ENCODE measurements around the gene TCF20. TPM values are rescaled to one million over a fixed set of nuclear protein-coding genes. Genes with fewer than 3 reads are reported as not detected.

TCF20 gene
- polyA plus RNA-seq, 3 donors: 0.67 to 11.1 (median 0.99) TPM

DNA sequence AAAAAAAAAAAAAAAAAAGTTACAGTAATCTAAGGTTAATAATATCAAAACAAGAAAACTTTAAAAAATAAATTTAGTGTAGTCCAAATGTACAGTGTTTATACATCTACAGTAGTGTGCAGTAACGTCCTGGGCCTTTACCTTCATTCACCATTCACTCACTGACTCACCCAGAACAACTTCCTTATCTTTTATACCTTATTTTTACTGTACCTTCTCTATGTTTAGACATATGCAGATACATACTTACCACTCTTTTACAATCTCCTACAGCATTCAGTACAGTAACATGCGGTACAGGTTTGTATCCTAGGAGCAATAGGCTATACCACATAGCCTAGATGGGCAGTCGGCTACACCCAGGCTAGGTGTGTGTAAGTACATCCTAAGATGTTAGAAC is 38.5 kb downstream of the TCF20 start:
- no peak overlapping the region for H3K4me3 Mint-ChIP-seq
- Histone ChIP-seq H4K20me1 (ENCODE audit: insufficient read depth, low read length) (peaks cover 99% of the 10 kb centered on the region), H3K79me2 (ENCODE audit: insufficient read depth, low read length) (peaks cover 88% of the 10 kb centered on the region), H3K4me1 (ENCODE audit: control insufficient read depth in 1 of 2, insufficient read depth in 2 of 2, low read length in 2 of 2) (peaks cover 13 to 14% of the 10 kb centered on the region in 2 donors), H3K4me2 (replicated peaks; ENCODE audit: extremely low read depth, low read length, poor library complexity, severe bottlenecking) (no peak overlapping the region), H3K36me3 (replicated peaks in 1 of 2; ENCODE audit: control insufficient read depth in 1 of 2, insufficient read depth in 2 of 2, low read length in 2 of 2) (no peaks in the 10 kb centered on the region), H3K9me3 (replicated peaks in 1 of 2; ENCODE audit: control insufficient read depth in 1 of 2, insufficient read depth in 1 of 2, low read length in 2 of 2) (no peaks in the 10 kb centered on the region), H3K27ac (ENCODE audit: low read depth in 1 of 2, low read length in 2 of 2) (no peak overlapping the region), H3K9ac (ENCODE audit: insufficient read depth, low read length, poor library complexity, severe bottlenecking) (no peak overlapping the region), H3K4me3 (replicated peaks in 1 of 3; ENCODE audit: low read depth in 2 of 3, low read length in 3 of 3) (no peak overlapping the region), H2AFZ (ENCODE audit: insufficient read depth, low read depth, low read length, poor library complexity, severe bottlenecking) (no peak overlapping the region), H3K27me3 (ENCODE audit: control insufficient read depth in 2 of 2, insufficient read depth in 2 of 2, low read length in 2 of 2) (no peaks in the 10 kb centered on the region)
- H3K27ac Mint-ChIP-seq: no peak overlapping the region
- DNase-seq: no peak
- intact Hi-C loops (cut with micrococcal nuclease): no loop called here
- H3K27me3 Mint-ChIP-seq (ENCODE audit: low read depth in 3 of 3): peaks cover 0 to 2% (median 0%) of the 10 kb centered on the region in 3 donors
- TF ChIP-seq, protein P1, sequence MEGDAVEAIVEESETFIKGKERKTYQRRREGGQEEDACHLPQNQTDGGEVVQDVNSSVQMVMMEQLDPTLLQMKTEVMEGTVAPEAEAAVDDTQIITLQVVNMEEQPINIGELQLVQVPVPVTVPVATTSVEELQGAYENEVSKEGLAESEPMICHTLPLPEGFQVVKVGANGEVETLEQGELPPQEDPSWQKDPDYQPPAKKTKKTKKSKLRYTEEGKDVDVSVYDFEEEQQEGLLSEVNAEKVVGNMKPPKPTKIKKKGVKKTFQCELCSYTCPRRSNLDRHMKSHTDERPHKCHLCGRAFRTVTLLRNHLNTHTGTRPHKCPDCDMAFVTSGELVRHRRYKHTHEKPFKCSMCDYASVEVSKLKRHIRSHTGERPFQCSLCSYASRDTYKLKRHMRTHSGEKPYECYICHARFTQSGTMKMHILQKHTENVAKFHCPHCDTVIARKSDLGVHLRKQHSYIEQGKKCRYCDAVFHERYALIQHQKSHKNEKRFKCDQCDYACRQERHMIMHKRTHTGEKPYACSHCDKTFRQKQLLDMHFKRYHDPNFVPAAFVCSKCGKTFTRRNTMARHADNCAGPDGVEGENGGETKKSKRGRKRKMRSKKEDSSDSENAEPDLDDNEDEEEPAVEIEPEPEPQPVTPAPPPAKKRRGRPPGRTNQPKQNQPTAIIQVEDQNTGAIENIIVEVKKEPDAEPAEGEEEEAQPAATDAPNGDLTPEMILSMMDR (IDR thresholded peaks at IDR 0.05): no peak
- peaks cover 31% of the 10 kb centered on the region for H3K4me1 Mint-ChIP-seq
- WGBS (ENCODE audit: insufficient coverage): 33% methylated on average over 1 of the region's 3 CpGs
- no peaks in the 10 kb centered on the region for H3K9me3 Mint-ChIP-seq
- H3K36me3 Mint-ChIP-seq: no peaks in the 10 kb centered on the region

DNA sequence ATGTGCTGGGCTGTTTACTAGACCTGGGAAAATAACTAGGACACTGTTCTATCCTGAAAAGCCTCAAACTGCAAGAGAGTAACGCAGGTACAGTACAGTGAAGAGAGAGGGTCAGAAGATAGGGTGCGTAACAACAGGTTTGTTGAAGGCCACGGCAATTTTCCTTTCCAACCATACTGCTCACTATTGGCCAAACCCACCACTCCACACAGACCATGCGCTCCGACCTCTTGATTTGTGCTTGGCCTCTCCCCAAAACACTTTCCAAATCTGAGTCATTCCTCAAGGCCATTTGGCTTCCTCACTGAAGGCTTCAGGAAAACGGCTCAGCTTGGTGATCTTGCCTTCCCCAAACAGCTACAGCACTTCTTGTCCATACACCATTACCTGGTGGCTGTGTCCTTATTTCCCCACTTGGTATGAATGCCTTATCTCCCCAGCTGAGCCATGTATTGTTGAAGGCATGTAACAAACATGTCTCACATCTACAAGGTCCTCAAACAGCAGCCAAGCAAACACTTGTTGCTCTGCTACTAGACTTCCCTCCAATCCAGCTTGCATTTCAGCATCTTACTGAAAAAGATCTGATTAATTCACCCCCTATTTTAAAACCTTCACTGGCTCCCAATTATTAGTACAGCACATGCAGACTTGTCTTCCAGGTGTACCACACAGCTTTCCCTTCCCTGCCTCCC is 40.9 kb downstream of the TCF20 start:
- peaks cover 13 to 14% of the 10 kb centered on the region in 2 donors for H3K4me1 ChIP-seq (ENCODE audit: control insufficient read depth in 1 of 2, insufficient read depth in 2 of 2, low read length in 2 of 2)
- H3K36me3 ChIP-seq (replicated peaks in 1 of 2; ENCODE audit: control insufficient read depth in 1 of 2, insufficient read depth in 2 of 2, low read length in 2 of 2): no peaks in the 10 kb centered on the region
- no peak for DNase-seq
- no peaks in the 10 kb centered on the region for H3K9me3 ChIP-seq (replicated peaks in 1 of 2; ENCODE audit: control insufficient read depth in 1 of 2, insufficient read depth in 1 of 2, low read length in 2 of 2)
- H3K4me1 Mint-ChIP-seq: peaks cover 23% of the 10 kb centered on the region
- H3K4me2 ChIP-seq (replicated peaks; ENCODE audit: extremely low read depth, low read length, poor library complexity, severe bottlenecking): no peak overlapping the region
- H4K20me1 ChIP-seq (ENCODE audit: insufficient read depth, low read length): peaks cover 98% of the 10 kb centered on the region
- WGBS (ENCODE audit: insufficient coverage): 88% methylated on average over 3 of the region's 6 CpGs
- intact Hi-C loops (cut with micrococcal nuclease): no loop called here
- no peak overlapping the region for H2AFZ ChIP-seq (ENCODE audit: insufficient read depth, low read depth, low read length, poor library complexity, severe bottlenecking)
- peaks cover 0 to 2% (median 0%) of the 10 kb centered on the region in 3 donors for H3K27me3 Mint-ChIP-seq (ENCODE audit: low read depth in 3 of 3)
- no peak overlapping the region for H3K4me3 ChIP-seq (replicated peaks in 1 of 3; ENCODE audit: low read depth in 2 of 3, low read length in 3 of 3)
- H3K9ac ChIP-seq (ENCODE audit: insufficient read depth, low read length, poor library complexity, severe bottlenecking): no peak overlapping the region
- H3K27ac ChIP-seq (ENCODE audit: low read depth in 1 of 2, low read length in 2 of 2): no peak overlapping the region
- no peaks in the 10 kb centered on the region for H3K9me3 Mint-ChIP-seq
- TF ChIP-seq, protein P1 (IDR thresholded peaks at IDR 0.05): no peak
- H3K79me2 ChIP-seq (ENCODE audit: insufficient read depth, low read length): peaks cover 89% of the 10 kb centered on the region
- H3K27ac Mint-ChIP-seq: peak overlapping the region in 1 of 7 donors; percentile 20
- H3K27me3 ChIP-seq (ENCODE audit: control insufficient read depth in 2 of 2, insufficient read depth in 2 of 2, low read length in 2 of 2): no peaks in the 10 kb centered on the region
- no peaks in the 10 kb centered on the region for H3K36me3 Mint-ChIP-seq
- no peak overlapping the region for H3K4me3 Mint-ChIP-seq
